CD8-positive, alpha-beta memory T cell (primary cell): ENCODE measurements around the gene YWHAG. TPM values are rescaled to one million over a fixed set of nuclear protein-coding genes. Genes with fewer than 3 reads are reported as not detected.

Source experiments
- CTCF ChIA-PET: fragments of 350-600 bp; sonication (Branson Sonifier 250); formaldehyde crosslinking; loops from one replicate; lab custom pipeline; 2021; ENCODE audit warnings: antibody characterized with exemption; lab: Charles Lee
- POLR2A ChIA-PET: fragments of 350-600 bp; sonication (Branson Sonifier 250); formaldehyde crosslinking; loops from one replicate; lab custom pipeline; 2021; ENCODE audit warnings: antibody characterized with exemption; lab: Charles Lee
- DNase-seq, 5 donors: peaks; one replicate each; pipeline versions ENCODE4 v3.0.0 to v3.0.0-alpha.2; 2020 to 2022; ENCODE audit warnings: mixed read lengths in 1 of 5
- H3K27ac ChIP-seq: one replicate; pipeline ENCODE4 v1.7.0; 2013; ENCODE audit warnings: low read depth, mild to moderate bottlenecking, low read length, moderate library complexity
- H3K27me3 ChIP-seq: 2 replicates; pipeline ENCODE4 v1.7.0; 2013; ENCODE audit warnings: low read length, mild to moderate bottlenecking; ENCODE audit not compliant: insufficient read depth, poor library complexity, severe bottlenecking
- H3K36me3 ChIP-seq: 2 replicates; pipeline ENCODE4 v1.7.0; 2013; ENCODE audit warnings: mild to moderate bottlenecking, low read length, moderate library complexity; ENCODE audit not compliant: insufficient read depth
- H3K4me1 ChIP-seq: 2 replicates; pipeline ENCODE4 v1.7.0; 2013; ENCODE audit warnings: mild to moderate bottlenecking, low read length, moderate library complexity; ENCODE audit not compliant: insufficient read depth
- H3K4me3 ChIP-seq: 2 replicates; pipeline ENCODE4 v1.7.0; 2013; ENCODE audit warnings: mild to moderate bottlenecking, low read length
- H3K9me3 ChIP-seq: 2 replicates; pipeline ENCODE4 v1.7.0; 2013; ENCODE audit warnings: mild to moderate bottlenecking, low read length
- H3K27ac Mint-ChIP-seq, 8 donors: one replicate each; pipeline ENCODE4 v1.8.0; 2020 to 2021; ENCODE audit warnings: mixed read lengths in 8 of 8, mild to moderate bottlenecking in 6 of 8, inconsistent platforms in 3 of 8, moderate library complexity in 3 of 8
- H3K27me3 Mint-ChIP-seq, 2 donors: one replicate each; pipeline ENCODE4 v1.8.0; 2020 to 2021; ENCODE audit warnings: mixed read lengths in 2 of 2, mild to moderate bottlenecking in 1 of 2, moderate library complexity in 1 of 2
- H3K36me3 Mint-ChIP-seq, 3 donors: one replicate each; pipeline ENCODE4 v1.8.0; 2020 to 2021; ENCODE audit warnings: mixed read lengths in 3 of 3, inconsistent platforms in 1 of 3, mild to moderate bottlenecking in 1 of 3
- H3K4me1 Mint-ChIP-seq, 3 donors: one replicate each; pipeline ENCODE4 v1.8.0; 2020 to 2021; ENCODE audit warnings: mixed read lengths in 3 of 3, inconsistent platforms in 1 of 3, mild to moderate bottlenecking in 1 of 3
- H3K4me3 Mint-ChIP-seq, 7 donors: one replicate each; pipeline ENCODE4 v1.8.0; 2020 to 2021; ENCODE audit warnings: mixed read lengths in 7 of 7, mild to moderate bottlenecking in 6 of 7, moderate library complexity in 4 of 7, inconsistent platforms in 2 of 7
- H3K9me3 Mint-ChIP-seq, 5 donors: one replicate each; pipeline ENCODE4 v1.8.0; 2020 to 2022; ENCODE audit warnings: mixed read lengths in 5 of 5, mild to moderate bottlenecking in 3 of 5, moderate library complexity in 2 of 5, inconsistent platforms in 1 of 5
- polyA plus RNA-seq: library from polyadenylated mRNA; unstranded; fragments of 300-500 nt; fragmentation: Illumina TruSeq; gene quantifications from one replicate; pipeline ENCODE4 v1.2.3, GENCODE V29; 2021
- total RNA-seq, 2 experiments: library from RNA; stranded (reverse); gene quantifications; one replicate each; pipeline ENCODE4 v1.2.3, GENCODE V29; 2021

YWHAG gene
- total and polyA plus RNA-seq, 3 experiments from 2014 or later, result 2.1 to 151 (median 149) TPM

- H3K4me1 ChIP-seq, result peaks cover 31% of the 10 kb centered on the region
- Mint-ChIP-seq H3K36me3 (peaks cover 3 to 24% (median 8%) of the 10 kb centered on the region in 3 donors), H3K4me1 (peaks cover 32 to 42% (median 34%) of the 10 kb centered on the region in 3 donors), H3K27me3 (peaks cover 0 to 4% of the 10 kb centered on the region in 2 donors), H3K9me3 (no peaks in the 10 kb centered on the region), H3K27ac (peak overlapping the region in 7 of 8 donors; percentile 43 to 98 (median 92)), H3K4me3 (peak overlapping the region; percentile 88 to 97 (median 92))
- no peak for DNase-seq
- no peaks in the 10 kb centered on the region for H3K9me3 ChIP-seq
- POLR2A ChIA-PET, result interaction anchor here (0.6 to 2.7 kb wide), 2 partner anchors 42 kb away, joined by 3 to 62 read pairs; no protein-coding TSS in a partner anchor
- CTCF ChIA-PET, result interaction anchor here (0.7 to 3.2 kb wide), 7 partner anchors 33 to 182 kb away, joined by 3 to 20 read pairs (median 4); no protein-coding TSS in a partner anchor
- no peaks in the 10 kb centered on the region for H3K36me3 ChIP-seq
- no peak overlapping the region for H3K4me3 ChIP-seq
- peak overlapping the region; percentile 88 for H3K27ac ChIP-seq
- H3K27me3 ChIP-seq, result no peaks in the 10 kb centered on the region
Measured at GRCh38 chr7:76359978-76360638, 1.3 kb upstream of the YWHAG start.

- Histone ChIP-seq H3K4me1 (peaks cover 31% of the 10 kb centered on the region), H3K4me3 (peak overlapping the region; percentile 71), H3K27me3 (no peaks in the 10 kb centered on the region), H3K27ac (peak overlapping the region; percentile 88), H3K36me3 (no peaks in the 10 kb centered on the region), H3K9me3 (no peaks in the 10 kb centered on the region)
- H3K4me3 Mint-ChIP-seq, result peak overlapping the region; percentile 88 to 97 (median 92)
- H3K4me1 Mint-ChIP-seq, result peaks cover 35 to 44% (median 39%) of the 10 kb centered on the region in 3 donors
- ChIA-PET CTCF (interaction anchor here (0.6 to 3.2 kb wide), 9 partner anchors 29 to 181 kb away, joined by 3 to 20 read pairs (median 4); no protein-coding TSS in a partner anchor), POLR2A (interaction anchor here (0.7 to 2.7 kb wide), 4 partner anchors 9 to 312 kb away, joined by 4 to 62 read pairs (median 8); partner anchors contain the start of genes MDH2 and STYXL1)
- H3K27me3 Mint-ChIP-seq, result peaks cover 0 to 4% of the 10 kb centered on the region in 2 donors
- H3K27ac Mint-ChIP-seq, result peak overlapping the region; percentile 92 to 98 (median 96)
- DNase-seq, result peak; percentile 90 to 97 (median 95)
- H3K9me3 Mint-ChIP-seq, result no peaks in the 10 kb centered on the region
- H3K36me3 Mint-ChIP-seq, result peaks cover 9 to 30% (median 10%) of the 10 kb centered on the region in 3 donors
Measured at GRCh38 chr7:76359111-76359977, 553 bp upstream of the YWHAG start.

GRCh38 chr7:76358011-76358480 is 745 bp downstream of the YWHAG start:
- Histone ChIP-seq H3K27ac (peak overlapping the region; percentile 88), H3K4me3 (peak overlapping the region; percentile 71), H3K9me3 (no peaks in the 10 kb centered on the region), H3K27me3 (no peaks in the 10 kb centered on the region), H3K4me1 (peaks cover 40% of the 10 kb centered on the region), H3K36me3 (no peaks in the 10 kb centered on the region)
- POLR2A ChIA-PET, result interaction anchor here (0.6 to 2.7 kb wide), 9 partner anchors 25 to 310 kb away, joined by 3 to 62 read pairs (median 5); partner anchors contain the start of genes MDH2 and STYXL1
- DNase-seq, result peak in 3 of 5 donors; percentile 26 to 68 (median 32)
- Mint-ChIP-seq H3K9me3 (no peaks in the 10 kb centered on the region), H3K4me1 (peaks cover 37 to 43% (median 40%) of the 10 kb centered on the region in 3 donors), H3K36me3 (peaks cover 9 to 30% (median 10%) of the 10 kb centered on the region in 3 donors), H3K27me3 (peaks cover 0 to 2% of the 10 kb centered on the region in 2 donors), H3K27ac (peak overlapping the region; percentile 93 to 99 (median 96)), H3K4me3 (peak overlapping the region; percentile 91 to 99 (median 95))
- CTCF ChIA-PET, result interaction anchor here (1.0 to 3.1 kb wide), 3 partner anchors 40 to 66 kb away, joined by 3 to 20 read pairs (median 14); no protein-coding TSS in a partner anchor

GRCh38 chr7:76357475-76358010 is 1.2 kb downstream of the YWHAG start:
- Mint-ChIP-seq H3K36me3 (peaks cover 9 to 31% (median 10%) of the 10 kb centered on the region in 3 donors), H3K4me1 (peaks cover 40 to 47% (median 43%) of the 10 kb centered on the region in 3 donors), H3K9me3 (no peaks in the 10 kb centered on the region), H3K27ac (peak overlapping the region; percentile 93 to 99 (median 96)), H3K27me3 (peaks cover 0 to 2% of the 10 kb centered on the region in 2 donors), H3K4me3 (peak overlapping the region; percentile 91 to 99 (median 95))
- Histone ChIP-seq H3K27ac (peak overlapping the region; percentile 88), H3K36me3 (no peaks in the 10 kb centered on the region), H3K27me3 (no peaks in the 10 kb centered on the region), H3K4me1 (peaks cover 41% of the 10 kb centered on the region), H3K4me3 (peak overlapping the region; percentile 71), H3K9me3 (no peaks in the 10 kb centered on the region)
- POLR2A ChIA-PET, result interaction anchor here (0.6 to 2.7 kb wide), 6 partner anchors 24 to 54 kb away, joined by 3 to 62 read pairs (median 5); no protein-coding TSS in a partner anchor
- DNase-seq, result peak in 1 of 5 donors; percentile 1
- CTCF ChIA-PET, result no interaction called here

- no peaks in the 10 kb centered on the region for H3K27me3 ChIP-seq
- H3K9me3 ChIP-seq, result no peaks in the 10 kb centered on the region
- Mint-ChIP-seq H3K36me3 (peaks cover 9 to 34% (median 10%) of the 10 kb centered on the region in 3 donors), H3K4me3 (peak overlapping the region; percentile 91 to 99 (median 95)), H3K27ac (peak overlapping the region in 6 of 8 donors; percentile 93 to 99 (median 96)), H3K27me3 (peaks cover 0 to 2% of the 10 kb centered on the region in 2 donors), H3K4me1 (peaks cover 46 to 54% (median 51%) of the 10 kb centered on the region in 3 donors), H3K9me3 (no peaks in the 10 kb centered on the region)
- CTCF ChIA-PET, result no interaction called here
- peaks cover 48% of the 10 kb centered on the region for H3K4me1 ChIP-seq
- no peaks in the 10 kb centered on the region for H3K36me3 ChIP-seq
- H3K27ac ChIP-seq, result no peak overlapping the region
- peak overlapping the region; percentile 71 for H3K4me3 ChIP-seq
- POLR2A ChIA-PET, result interaction anchor here (1.5 kb wide), 1 partner anchor 36 kb away, joined by 3 read pairs; no protein-coding TSS in a partner anchor
- DNase-seq, result no peak
Measured at GRCh38 chr7:76356823-76357222, 2.0 kb downstream of the YWHAG start.

GRCh38 chr7:76356115-76356514 is 2.7 kb downstream of the YWHAG start:
- Mint-ChIP-seq H3K36me3 (peaks cover 9 to 39% (median 10%) of the 10 kb centered on the region in 3 donors), H3K27me3 (peaks cover 0 to 2% of the 10 kb centered on the region in 2 donors), H3K4me3 (peak overlapping the region; percentile 0 to 32 (median 8)), H3K27ac (peak overlapping the region in 4 of 8 donors; percentile 9 to 69 (median 30)), H3K4me1 (peaks cover 53 to 61% (median 58%) of the 10 kb centered on the region in 3 donors), H3K9me3 (no peaks in the 10 kb centered on the region)
- Histone ChIP-seq H3K27ac (no peak overlapping the region), H3K36me3 (no peaks in the 10 kb centered on the region), H3K9me3 (no peaks in the 10 kb centered on the region), H3K27me3 (no peaks in the 10 kb centered on the region), H3K4me3 (no peak overlapping the region), H3K4me1 (peaks cover 55% of the 10 kb centered on the region)
- ChIA-PET CTCF (no interaction called here), POLR2A (no interaction called here)
- DNase-seq, result no peak
